ENCODE measurements around the gene TMEM87B. TPM values are rescaled to one million over a fixed set of nuclear protein-coding genes. Genes with fewer than 3 reads are reported as not detected.

Gene TMEM87B
- total RNA-seq, 2 donors from 2014 or later: 14.8 to 15.3 TPM

DNA sequence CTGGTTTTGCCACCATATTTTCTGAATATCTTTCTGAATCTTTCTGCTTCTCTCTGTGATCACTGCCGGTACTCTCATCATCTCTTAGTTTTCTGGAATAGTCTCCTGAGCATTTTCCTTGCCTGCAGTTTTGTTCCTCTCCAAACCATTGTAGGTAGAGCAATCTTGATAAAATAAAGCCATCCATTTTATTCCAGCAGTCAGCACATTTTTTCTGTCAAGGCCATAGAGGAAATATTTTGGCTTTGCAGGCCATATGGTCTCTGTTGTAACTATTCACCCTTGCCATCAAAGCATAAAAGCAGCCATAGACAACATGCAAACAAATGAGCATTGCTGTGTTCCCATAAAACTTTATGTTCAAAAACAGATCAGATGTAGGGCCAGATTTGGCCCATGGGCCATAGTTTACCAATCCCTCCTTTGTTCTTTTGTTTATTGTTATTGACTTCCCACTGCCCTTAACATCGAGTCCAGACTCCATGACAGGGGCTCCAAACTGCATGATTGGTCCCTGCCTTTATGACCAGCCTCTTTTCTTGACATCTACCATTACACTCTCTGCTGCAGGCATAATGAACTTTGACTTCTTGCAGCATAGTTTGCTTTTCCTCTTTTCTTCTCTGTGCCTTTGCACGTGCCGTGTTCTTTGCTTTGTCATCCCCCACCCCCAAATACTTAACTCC is 29.8 kb downstream of the TMEM87B start:
- intact Hi-C loops (cut with DNase I): no loop called here
- Histone ChIP-seq H3K9me3 (no peaks in the 10 kb centered on the region), H3K27ac (no peak overlapping the region), H3K36me3 (replicated peaks in 1 of 2; ENCODE audit: insufficient read depth in 1 of 2, low read depth in 2 of 2) (peaks cover 13 to 29% of the 10 kb centered on the region in 2 donors), H3K4me3 (no peak overlapping the region), H3K27me3 (no peaks in the 10 kb centered on the region), H3K4me1 (no peaks in the 10 kb centered on the region)
- ATAC-seq (no peak), DNase-seq (no peak)
- 62 to 79% methylated on average over 4 of the region's 4 CpGs for WGBS, 2 donors
- TF ChIP-seq, protein P1, sequence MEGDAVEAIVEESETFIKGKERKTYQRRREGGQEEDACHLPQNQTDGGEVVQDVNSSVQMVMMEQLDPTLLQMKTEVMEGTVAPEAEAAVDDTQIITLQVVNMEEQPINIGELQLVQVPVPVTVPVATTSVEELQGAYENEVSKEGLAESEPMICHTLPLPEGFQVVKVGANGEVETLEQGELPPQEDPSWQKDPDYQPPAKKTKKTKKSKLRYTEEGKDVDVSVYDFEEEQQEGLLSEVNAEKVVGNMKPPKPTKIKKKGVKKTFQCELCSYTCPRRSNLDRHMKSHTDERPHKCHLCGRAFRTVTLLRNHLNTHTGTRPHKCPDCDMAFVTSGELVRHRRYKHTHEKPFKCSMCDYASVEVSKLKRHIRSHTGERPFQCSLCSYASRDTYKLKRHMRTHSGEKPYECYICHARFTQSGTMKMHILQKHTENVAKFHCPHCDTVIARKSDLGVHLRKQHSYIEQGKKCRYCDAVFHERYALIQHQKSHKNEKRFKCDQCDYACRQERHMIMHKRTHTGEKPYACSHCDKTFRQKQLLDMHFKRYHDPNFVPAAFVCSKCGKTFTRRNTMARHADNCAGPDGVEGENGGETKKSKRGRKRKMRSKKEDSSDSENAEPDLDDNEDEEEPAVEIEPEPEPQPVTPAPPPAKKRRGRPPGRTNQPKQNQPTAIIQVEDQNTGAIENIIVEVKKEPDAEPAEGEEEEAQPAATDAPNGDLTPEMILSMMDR (IDR thresholded peaks at IDR 0.05): no peak
- no peak for TF ChIP-seq POLR2A (IDR thresholded peaks at IDR 0.05)

DNA sequence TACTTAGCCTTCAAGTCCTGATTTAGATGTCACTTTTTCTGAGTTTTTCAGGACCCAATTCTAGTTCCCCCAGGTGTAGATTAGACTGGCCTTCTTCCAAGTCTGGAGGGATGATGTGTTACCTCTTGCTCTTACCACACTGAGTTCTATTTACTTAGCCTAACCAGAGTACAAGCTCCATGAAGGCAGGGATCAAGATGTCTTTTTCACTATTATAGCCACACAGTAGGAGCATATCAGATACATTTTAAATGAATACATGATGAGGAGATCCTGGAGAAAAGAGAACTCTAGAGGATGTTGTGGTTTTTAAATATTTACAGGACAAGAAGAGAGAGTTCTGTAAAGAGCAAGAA is 30.3 kb downstream of the TMEM87B start:
- ATAC-seq: no peak
- no peak for DNase-seq
- Histone ChIP-seq H3K4me1 (no peaks in the 10 kb centered on the region), H3K36me3 (replicated peaks in 1 of 2; ENCODE audit: insufficient read depth in 1 of 2, low read depth in 2 of 2) (peaks cover 13 to 30% of the 10 kb centered on the region in 2 donors), H3K27me3 (no peaks in the 10 kb centered on the region), H3K4me3 (no peak overlapping the region), H3K9me3 (no peaks in the 10 kb centered on the region), H3K27ac (no peak overlapping the region)
- intact Hi-C loops (cut with DNase I): no loop called here
- TF ChIP-seq POLR2A (IDR thresholded peaks at IDR 0.05): no peak
- TF ChIP-seq, protein P1 (IDR thresholded peaks at IDR 0.05): no peak

DNA sequence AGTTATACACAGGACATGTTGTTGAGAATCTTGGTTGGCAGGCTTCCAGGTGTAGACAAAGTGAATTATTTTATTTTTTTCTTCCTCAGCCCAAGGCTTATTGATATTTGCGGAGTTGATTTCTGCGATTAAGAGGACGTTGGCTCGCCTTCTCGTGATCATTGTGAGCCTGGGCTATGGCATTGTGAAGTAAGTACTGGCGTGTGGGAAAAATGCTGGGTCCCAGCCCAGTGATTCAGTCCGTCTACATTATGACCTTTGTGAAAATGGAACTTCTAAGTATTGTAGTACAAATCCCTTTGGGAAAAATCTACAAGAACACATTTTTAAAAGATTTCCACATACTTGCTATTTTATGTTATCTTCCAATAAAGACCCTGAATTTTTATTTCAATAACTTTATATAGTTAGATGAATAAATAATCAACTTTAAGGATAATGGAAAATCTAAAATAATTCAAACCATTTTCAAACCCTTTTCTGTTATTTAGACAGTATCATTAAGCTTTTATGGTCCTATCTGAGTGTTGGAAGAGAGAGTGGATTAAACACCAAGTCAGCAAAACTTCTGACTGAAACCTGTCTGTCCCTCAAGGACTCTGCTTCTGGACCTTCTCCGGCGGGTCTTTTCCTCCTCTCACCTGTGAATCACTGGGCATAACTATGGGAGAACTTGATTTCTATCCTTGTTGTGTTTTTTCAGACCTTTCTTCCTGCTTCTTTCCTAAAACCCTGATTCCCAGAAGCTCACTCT is 31.0 kb downstream of the TMEM87B start:
- intact Hi-C loops (cut with DNase I): no loop called here
- 86 to 89% methylated on average over 9 of the region's 9 CpGs for WGBS, 2 donors
- ATAC-seq: no peak
- TF ChIP-seq POLR2A (IDR thresholded peaks at IDR 0.05): no peak
- TF ChIP-seq, protein P1 (IDR thresholded peaks at IDR 0.05): no peak
- H3K4me3 ChIP-seq: no peak overlapping the region
- peak in 2 of 4 donors; percentile 8 to 12 for DNase-seq
- no peak overlapping the region for H3K27ac ChIP-seq
- H3K27me3 ChIP-seq: no peaks in the 10 kb centered on the region
- H3K4me1 ChIP-seq: no peaks in the 10 kb centered on the region
- H3K9me3 ChIP-seq: no peaks in the 10 kb centered on the region
- H3K36me3 ChIP-seq (replicated peaks in 1 of 2; ENCODE audit: insufficient read depth in 1 of 2, low read depth in 2 of 2): peaks cover 13 to 30% of the 10 kb centered on the region in 2 donors

DNA sequence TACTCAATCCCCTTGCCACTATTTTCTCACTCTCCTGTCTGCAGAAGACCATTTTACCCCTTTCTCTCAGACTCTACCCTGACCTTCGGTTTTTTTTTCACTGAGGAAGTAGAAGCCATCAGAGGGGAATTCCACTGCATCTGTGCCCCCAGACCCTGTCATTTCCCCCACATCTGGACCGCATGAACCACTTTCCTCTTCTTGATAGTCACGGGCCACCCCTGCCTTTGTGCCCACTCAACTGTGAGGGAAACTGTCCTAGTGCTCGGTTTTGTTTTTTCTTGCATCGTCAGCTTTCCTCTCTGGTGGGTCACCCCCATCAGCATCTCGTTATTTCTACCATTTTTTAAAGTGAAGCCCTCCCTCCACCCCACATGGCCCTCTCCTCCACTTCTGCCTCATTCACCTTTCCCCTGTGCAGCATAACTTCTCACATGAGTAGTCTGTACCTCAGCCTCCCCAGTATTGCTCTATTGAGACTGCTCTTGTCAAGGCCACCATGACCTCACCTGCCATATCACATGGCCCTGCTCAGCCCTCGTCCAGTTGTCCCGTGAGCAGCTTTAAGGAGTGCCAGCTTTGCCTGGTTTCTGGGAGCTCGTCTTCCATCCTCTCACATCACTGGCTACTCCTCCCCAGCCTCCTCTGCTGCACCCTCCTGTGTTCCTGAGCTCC is 32.4 kb downstream of the TMEM87B start:
- ATAC-seq (no peak), DNase-seq (no peak)
- intact Hi-C loops (cut with DNase I): no loop called here
- Histone ChIP-seq H3K9me3 (no peaks in the 10 kb centered on the region), H3K4me3 (no peak overlapping the region), H3K36me3 (replicated peaks in 1 of 2; ENCODE audit: insufficient read depth in 1 of 2, low read depth in 2 of 2) (peaks cover 13 to 22% of the 10 kb centered on the region in 2 donors), H3K27ac (no peak overlapping the region), H3K4me1 (no peaks in the 10 kb centered on the region), H3K27me3 (no peaks in the 10 kb centered on the region)
- 86 to 87% methylated on average over 9 of the region's 9 CpGs for WGBS, 2 donors
- TF ChIP-seq POLR2A (IDR thresholded peaks at IDR 0.05): no peak
- TF ChIP-seq, protein P1 (IDR thresholded peaks at IDR 0.05): no peak
